Neuron (in vitro differentiated cells): ENCODE measurements around the gene CALCR.

Experiments
- H2AFZ ChIP-seq: one replicate; pipeline ENCODE4 v1.6.1; 2013; ENCODE audit warnings: low read depth, mild to moderate bottlenecking, inconsistent platforms, low read length, moderate library complexity
- H3K27me3 ChIP-seq: one replicate; pipeline ENCODE4 v1.6.1; 2013; ENCODE audit warnings: low read length; ENCODE audit not compliant: insufficient read depth
- H3K36me3 ChIP-seq: one replicate; pipeline ENCODE4 v1.6.1; 2013; ENCODE audit warnings: low read length; ENCODE audit not compliant: insufficient read depth
- H3K4me1 ChIP-seq: one replicate; pipeline ENCODE4 v1.6.1; 2013; ENCODE audit warnings: low read length; ENCODE audit not compliant: insufficient read depth
- H3K4me3 ChIP-seq: 2 replicates; pipeline ENCODE4 v1.5.1; 2013; ENCODE audit warnings: mild to moderate bottlenecking, low read length, moderate library complexity
- H3K9me3 ChIP-seq: one replicate; pipeline ENCODE4 v1.6.1; 2013; ENCODE audit warnings: low read length

CALCR gene

DNA sequence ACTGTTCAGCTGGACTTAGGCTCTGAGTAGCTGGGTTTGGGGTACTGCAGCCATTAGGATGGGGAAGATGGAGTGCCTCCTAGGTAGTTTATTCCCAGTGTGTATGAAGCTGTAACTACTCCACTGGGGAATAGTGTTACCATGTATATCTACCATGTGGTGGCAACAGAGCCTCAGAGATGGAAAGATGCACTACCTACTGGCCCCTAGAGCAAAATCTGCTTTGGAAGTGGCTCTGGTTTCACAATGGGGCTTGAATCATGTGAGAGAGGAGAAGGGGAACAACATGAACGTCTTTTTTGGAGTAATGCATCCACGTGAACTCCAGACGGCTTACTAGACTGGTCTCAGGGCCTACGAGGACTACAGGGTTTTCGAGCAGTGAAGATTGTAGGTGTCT, 167.3 kb downstream of the CALCR start:
- H3K27me3 ChIP-seq = no peaks in the 10 kb centered on the region
- no peak overlapping the region for H3K4me3 ChIP-seq
- H3K4me1 ChIP-seq = no peaks in the 10 kb centered on the region
- H3K36me3 ChIP-seq = no peaks in the 10 kb centered on the region
- H2AFZ ChIP-seq = no peak overlapping the region
- no peaks in the 10 kb centered on the region for H3K9me3 ChIP-seq

DNA sequence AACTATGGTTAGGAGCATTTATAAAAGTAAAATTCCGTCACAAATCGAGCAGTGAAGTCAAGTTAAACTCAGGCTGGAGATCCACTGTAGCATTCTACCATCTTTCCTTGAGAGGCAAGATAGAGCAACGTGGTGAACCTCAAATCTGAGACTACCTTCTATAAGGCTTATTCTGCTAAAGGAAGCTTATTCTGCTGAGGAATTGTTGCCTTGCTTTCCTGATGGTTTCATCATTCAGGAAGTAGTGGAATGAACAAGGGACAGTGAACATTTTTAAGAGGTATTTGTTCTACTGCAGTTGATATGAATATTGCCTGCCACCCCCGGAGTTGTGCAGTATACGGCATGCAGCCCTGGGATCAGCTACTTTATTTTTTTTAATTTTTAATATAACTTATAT, 171.6 kb downstream of the CALCR start:
- H3K4me1 ChIP-seq = no peaks in the 10 kb centered on the region
- H3K36me3 ChIP-seq = no peaks in the 10 kb centered on the region
- no peak overlapping the region for H3K4me3 ChIP-seq
- no peaks in the 10 kb centered on the region for H3K9me3 ChIP-seq
- no peak overlapping the region for H2AFZ ChIP-seq
- no peaks in the 10 kb centered on the region for H3K27me3 ChIP-seq

DNA sequence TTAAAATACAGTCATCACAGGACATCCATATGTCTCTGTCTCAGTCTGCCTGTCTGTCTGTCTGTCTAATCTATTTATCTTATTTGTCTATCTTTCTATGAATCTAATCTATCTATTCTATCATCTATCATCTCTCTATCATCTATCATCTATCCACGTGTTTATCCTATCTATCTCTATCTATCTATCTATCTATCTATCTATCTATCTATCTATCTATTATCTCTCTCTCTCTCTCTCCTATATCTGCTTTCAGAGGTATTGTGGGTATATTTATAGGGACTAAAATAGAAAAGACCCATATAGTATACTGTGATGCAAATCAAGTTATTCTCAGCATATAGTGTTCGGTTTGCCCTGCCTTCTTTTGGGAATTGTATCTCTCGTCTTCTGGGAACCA, 174.9 kb downstream of the CALCR start:
- Histone ChIP-seq H2AFZ (no peak overlapping the region), H3K27me3 (no peaks in the 10 kb centered on the region), H3K4me1 (no peaks in the 10 kb centered on the region), H3K4me3 (no peak overlapping the region), H3K9me3 (no peaks in the 10 kb centered on the region), H3K36me3 (no peaks in the 10 kb centered on the region)

DNA sequence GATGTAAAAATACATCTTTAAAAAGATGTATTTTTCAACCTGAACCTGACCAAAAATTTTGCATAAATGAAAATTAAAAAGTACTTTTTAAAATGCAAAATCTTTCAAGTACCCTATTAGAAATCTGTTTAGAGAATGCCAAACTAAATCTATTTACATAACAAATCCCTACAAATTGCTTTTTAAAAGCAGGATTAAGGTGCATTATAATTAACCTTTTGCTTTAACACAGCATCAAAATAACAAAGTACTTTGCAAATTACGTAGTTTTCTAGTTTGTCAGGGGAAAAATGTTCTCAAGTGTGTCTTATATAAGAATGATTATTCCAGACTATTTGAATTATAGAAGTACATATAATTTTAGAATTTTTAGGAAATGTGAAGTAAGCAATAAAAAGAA, 181.5 kb downstream of the CALCR start:
- Histone ChIP-seq H3K4me3 (no peak overlapping the region), H3K4me1 (no peaks in the 10 kb centered on the region), H3K36me3 (no peaks in the 10 kb centered on the region), H2AFZ (no peak overlapping the region), H3K27me3 (no peaks in the 10 kb centered on the region), H3K9me3 (no peaks in the 10 kb centered on the region)

DNA sequence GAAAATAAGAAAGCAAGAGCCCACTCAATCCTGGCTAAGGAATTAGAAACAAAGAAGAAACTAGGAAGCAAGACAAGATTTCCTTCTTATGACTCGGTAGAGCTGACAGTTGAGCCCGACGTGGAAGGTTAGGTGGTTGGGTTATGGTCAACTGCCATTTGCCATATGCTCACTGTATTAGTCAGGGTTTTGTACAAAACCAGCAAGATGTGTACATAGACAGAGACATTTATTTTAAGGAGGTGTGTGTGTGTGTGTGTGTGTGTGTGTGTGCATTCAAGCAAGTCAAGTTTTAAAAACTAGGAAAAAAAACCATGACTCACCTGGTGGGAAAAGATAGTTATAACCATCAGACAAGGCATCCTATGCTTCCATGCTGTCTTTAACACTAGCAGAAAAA, 183.9 kb downstream of the CALCR start:
- no peak overlapping the region for H2AFZ ChIP-seq
- H3K4me1 ChIP-seq = no peaks in the 10 kb centered on the region
- no peaks in the 10 kb centered on the region for H3K9me3 ChIP-seq
- H3K27me3 ChIP-seq = no peaks in the 10 kb centered on the region
- H3K4me3 ChIP-seq = no peak overlapping the region
- H3K36me3 ChIP-seq = no peaks in the 10 kb centered on the region

DNA sequence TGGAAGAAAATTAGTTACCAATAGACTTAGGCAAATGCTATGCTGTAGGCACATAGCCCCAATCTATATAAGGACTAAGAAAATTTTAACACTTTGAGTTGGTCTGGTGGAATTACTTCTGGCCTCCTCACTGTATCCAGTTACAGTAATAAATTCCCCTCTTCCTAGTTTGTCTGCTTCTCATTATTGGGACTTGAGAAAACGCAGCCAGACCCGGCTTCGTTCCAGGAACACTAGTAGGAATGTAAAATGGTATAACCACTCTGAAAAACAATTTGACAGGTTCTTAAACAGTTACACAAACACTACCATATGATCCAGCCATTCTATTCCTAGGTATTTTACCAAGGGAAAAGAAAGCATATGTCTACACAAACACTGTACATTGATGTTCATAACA, 192.2 kb downstream of the CALCR start:
- Histone ChIP-seq H3K27me3 (peaks cover 3% of the 10 kb centered on the region), H3K4me3 (no peak overlapping the region), H3K36me3 (no peaks in the 10 kb centered on the region), H2AFZ (no peak overlapping the region), H3K4me1 (no peaks in the 10 kb centered on the region), H3K9me3 (no peaks in the 10 kb centered on the region)

DNA sequence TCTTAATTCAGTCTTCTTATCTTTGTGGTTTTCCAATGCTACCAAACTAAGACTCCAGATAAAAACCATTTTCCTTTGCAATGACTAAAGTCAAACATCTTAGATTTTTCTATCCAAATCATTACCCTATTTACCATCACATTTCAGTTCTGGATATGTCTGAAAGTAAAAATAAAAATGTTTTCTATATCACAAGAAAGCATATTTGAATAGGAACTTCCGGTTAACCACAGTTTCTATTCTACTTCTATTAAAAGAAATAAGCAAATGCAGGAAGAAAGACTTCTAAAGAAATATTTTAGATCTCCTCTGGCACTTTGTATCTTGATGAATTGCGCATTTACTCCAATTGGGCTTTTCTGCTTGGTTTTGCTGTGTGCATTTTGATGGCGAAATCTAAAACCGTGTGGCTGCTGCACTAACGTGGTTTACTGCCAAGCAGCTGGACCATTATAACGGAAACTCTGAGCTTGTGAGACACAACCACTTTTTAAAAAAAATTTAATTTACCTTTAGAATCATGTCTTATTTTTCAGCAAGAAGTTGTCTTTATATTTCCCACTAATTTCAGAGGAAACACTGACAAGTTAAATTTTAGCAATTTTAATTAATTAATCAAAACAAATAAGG, 196.3 kb downstream of the CALCR start:
- Histone ChIP-seq H3K4me3 (no peak overlapping the region), H3K36me3 (no peaks in the 10 kb centered on the region), H3K9me3 (no peaks in the 10 kb centered on the region), H3K27me3 (no peaks in the 10 kb centered on the region), H2AFZ (no peak overlapping the region), H3K4me1 (no peaks in the 10 kb centered on the region)

DNA sequence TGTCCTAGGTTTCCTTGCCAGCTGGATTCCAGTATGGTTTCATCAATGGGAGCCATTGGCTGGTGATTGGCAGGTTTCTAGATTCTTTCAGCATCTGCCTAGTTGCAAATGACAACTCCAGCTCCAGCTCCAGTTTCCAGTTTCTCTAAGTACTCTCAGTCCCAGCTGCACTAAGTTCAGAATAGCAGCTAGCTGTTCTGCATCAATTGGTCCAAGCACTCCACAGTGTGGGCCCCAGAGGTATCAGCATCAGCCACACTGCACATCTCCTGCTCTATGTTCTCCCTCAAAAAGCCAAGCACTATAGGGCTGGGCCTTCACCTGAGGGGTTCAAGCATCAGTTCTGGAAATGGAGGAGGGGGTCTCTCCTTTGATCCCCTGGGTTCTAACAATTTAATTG, 198.9 kb downstream of the CALCR start:
- no peak overlapping the region for H2AFZ ChIP-seq
- no peaks in the 10 kb centered on the region for H3K4me1 ChIP-seq
- H3K36me3 ChIP-seq = no peaks in the 10 kb centered on the region
- no peak overlapping the region for H3K4me3 ChIP-seq
- H3K9me3 ChIP-seq = no peaks in the 10 kb centered on the region
- H3K27me3 ChIP-seq = no peaks in the 10 kb centered on the region
